B cell (primary cell): ENCODE data around the gene PRIM1.
"Not testable (repeated sequence)": the region's sequence is repeated elsewhere in the genome, so short reads cannot be mapped to it uniquely, and the experiment has no call there.

Source experiments
- EZH2 ChIP-seq: IDR thresholded peaks from 2 replicates; pipeline ENCODE4 v1.6.1; 2012; ENCODE audit warnings: borderline replicate concordance, low read depth, mild to moderate bottlenecking, moderate library complexity, low read length; ENCODE audit not compliant: insufficient read depth, poor library complexity, severe bottlenecking
- TF ChIP-seq, protein P1 (sequence below): fragments of 200-600 bp; IDR thresholded peaks from one replicate; pipeline ENCODE4 v1.8.0; 2022; ENCODE audit warnings: antibody characterized with exemption, mild to moderate bottlenecking

DNA sequence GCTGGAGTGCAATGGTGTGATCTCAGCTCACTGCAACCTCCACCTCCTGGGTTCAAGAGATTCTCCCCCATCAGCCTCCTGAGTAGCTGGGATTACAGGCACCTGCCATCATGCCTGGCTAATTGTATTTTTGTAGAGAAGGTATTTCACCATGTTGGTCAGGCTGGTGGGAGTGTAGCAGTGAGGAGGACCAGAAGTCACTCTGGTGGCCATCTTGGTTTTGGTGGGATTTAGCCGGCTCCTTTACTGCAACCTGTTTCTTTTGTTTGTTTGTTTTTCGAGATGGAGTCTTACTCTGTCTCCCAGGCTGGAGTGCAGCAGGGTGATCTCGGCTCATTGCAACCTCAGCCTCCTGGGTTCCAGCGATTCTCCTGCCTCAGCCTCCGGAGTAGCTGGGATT, 47.6 kb downstream of the PRIM1 start:
- TF ChIP-seq, protein P1, sequence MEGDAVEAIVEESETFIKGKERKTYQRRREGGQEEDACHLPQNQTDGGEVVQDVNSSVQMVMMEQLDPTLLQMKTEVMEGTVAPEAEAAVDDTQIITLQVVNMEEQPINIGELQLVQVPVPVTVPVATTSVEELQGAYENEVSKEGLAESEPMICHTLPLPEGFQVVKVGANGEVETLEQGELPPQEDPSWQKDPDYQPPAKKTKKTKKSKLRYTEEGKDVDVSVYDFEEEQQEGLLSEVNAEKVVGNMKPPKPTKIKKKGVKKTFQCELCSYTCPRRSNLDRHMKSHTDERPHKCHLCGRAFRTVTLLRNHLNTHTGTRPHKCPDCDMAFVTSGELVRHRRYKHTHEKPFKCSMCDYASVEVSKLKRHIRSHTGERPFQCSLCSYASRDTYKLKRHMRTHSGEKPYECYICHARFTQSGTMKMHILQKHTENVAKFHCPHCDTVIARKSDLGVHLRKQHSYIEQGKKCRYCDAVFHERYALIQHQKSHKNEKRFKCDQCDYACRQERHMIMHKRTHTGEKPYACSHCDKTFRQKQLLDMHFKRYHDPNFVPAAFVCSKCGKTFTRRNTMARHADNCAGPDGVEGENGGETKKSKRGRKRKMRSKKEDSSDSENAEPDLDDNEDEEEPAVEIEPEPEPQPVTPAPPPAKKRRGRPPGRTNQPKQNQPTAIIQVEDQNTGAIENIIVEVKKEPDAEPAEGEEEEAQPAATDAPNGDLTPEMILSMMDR = not testable (repeated sequence)
- TF ChIP-seq EZH2 = not testable (repeated sequence)
